Colonic mucosa (tissue), 4 donors: ENCODE data around the gene SPRY2. TPM values are rescaled to one million over a fixed set of nuclear protein-coding genes. Genes with fewer than 3 reads are reported as not detected.

Experiments used
- DNase-seq: peaks from one replicate; pipeline ENCODE4 v3.0.0-alpha.2; 2020
- H3K27ac ChIP-seq: fragments of 200-600 bp; one replicate; pipeline ENCODE4 v1.8.0; 2021
- H3K27me3 ChIP-seq: fragments of 200-600 bp; one replicate; pipeline ENCODE4 v1.8.0; 2021
- H3K36me3 ChIP-seq: fragments of 200-600 bp; one replicate; pipeline ENCODE4 v1.8.0; 2021
- H3K4me1 ChIP-seq: fragments of 200-600 bp; one replicate; pipeline ENCODE4 v1.8.0; 2021; ENCODE audit warnings: mild to moderate bottlenecking
- H3K4me3 ChIP-seq: fragments of 200-600 bp; one replicate; pipeline ENCODE4 v1.8.0; 2021
- H3K9ac ChIP-seq, 2 donors: one replicate each; pipeline ENCODE4 v1.7.0; 2013; ENCODE audit warnings: control low read depth in 2 of 2, low read depth in 2 of 2, low read length in 2 of 2
- H3K9me3 ChIP-seq: fragments of 200-600 bp; one replicate; pipeline ENCODE4 v1.8.0; 2021
- intact Hi-C: fragments of 100-400 bp; cut with DNase I; formaldehyde crosslinking; loops from one replicate; pipeline ENCODE4 v1.14.1; 2022
- total RNA-seq, 2 donors: library from RNA; stranded (reverse); fragmentation: NEBNext Ultra II Directional in 1 of 2; extraction: Animal tissue kit (Norgen Biotek cat#: 25700) in 1 of 2; gene quantifications; one replicate each; pipeline ENCODE4 v1.2.1, GENCODE V29; 2021
- TF ChIP-seq, protein P1 (sequence below): fragments of 200-600 bp; IDR thresholded peaks from one replicate; pipeline ENCODE4 v1.8.0; 2022; ENCODE audit warnings: antibody characterized with exemption, mild to moderate bottlenecking
- donor health status: healthy.
- donor health status: DM: no; HTN: no; CAD: no.
- donor health status: DM: no; HTN: no; CAD: no.

Gene SPRY2
- total RNA-seq, 2 donors from 2014 or later: 27.9 to 83.3 TPM

DNA sequence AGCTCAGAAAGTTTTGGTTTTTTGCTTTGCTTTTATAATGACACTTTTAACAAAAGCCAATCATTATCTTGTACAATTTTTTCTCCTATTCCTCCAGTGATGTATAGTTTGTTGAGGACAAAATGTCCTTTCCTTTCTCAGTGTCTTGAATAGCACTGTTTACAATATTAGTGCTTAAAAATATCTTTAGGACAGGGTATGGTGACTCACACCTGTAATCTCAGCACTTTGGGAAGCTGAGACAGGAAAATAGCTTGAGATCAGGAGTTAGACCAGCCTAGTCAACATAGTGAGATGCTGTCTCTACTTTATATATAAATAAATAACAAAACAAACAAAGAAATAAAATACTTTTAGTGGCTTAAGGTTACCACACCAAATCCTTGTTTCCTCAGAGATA lies 41.9 kb downstream of the SPRY2 start:
- Histone ChIP-seq H3K4me3 (no peak overlapping the region), H3K9me3 (no peaks in the 10 kb centered on the region), H3K36me3 (no peaks in the 10 kb centered on the region), H3K9ac (no peak overlapping the region), H3K4me1 (no peaks in the 10 kb centered on the region), H3K27me3 (no peaks in the 10 kb centered on the region), H3K27ac (no peak overlapping the region)
- TF ChIP-seq, protein P1, sequence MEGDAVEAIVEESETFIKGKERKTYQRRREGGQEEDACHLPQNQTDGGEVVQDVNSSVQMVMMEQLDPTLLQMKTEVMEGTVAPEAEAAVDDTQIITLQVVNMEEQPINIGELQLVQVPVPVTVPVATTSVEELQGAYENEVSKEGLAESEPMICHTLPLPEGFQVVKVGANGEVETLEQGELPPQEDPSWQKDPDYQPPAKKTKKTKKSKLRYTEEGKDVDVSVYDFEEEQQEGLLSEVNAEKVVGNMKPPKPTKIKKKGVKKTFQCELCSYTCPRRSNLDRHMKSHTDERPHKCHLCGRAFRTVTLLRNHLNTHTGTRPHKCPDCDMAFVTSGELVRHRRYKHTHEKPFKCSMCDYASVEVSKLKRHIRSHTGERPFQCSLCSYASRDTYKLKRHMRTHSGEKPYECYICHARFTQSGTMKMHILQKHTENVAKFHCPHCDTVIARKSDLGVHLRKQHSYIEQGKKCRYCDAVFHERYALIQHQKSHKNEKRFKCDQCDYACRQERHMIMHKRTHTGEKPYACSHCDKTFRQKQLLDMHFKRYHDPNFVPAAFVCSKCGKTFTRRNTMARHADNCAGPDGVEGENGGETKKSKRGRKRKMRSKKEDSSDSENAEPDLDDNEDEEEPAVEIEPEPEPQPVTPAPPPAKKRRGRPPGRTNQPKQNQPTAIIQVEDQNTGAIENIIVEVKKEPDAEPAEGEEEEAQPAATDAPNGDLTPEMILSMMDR: no peak
- DNase-seq: no peak
- intact Hi-C loops: no loop called here

- intact Hi-C loops: no loop called here
- Histone ChIP-seq H3K36me3 (no peaks in the 10 kb centered on the region), H3K4me1 (no peaks in the 10 kb centered on the region), H3K4me3 (no peak overlapping the region), H3K27me3 (no peaks in the 10 kb centered on the region), H3K27ac (no peak overlapping the region), H3K9ac (no peak overlapping the region), H3K9me3 (no peaks in the 10 kb centered on the region)
- DNase-seq: no peak
- TF ChIP-seq, protein P1: no peak
These were observed 43.4 kb downstream of the SPRY2 start for GRCh38 chr13:80297503-80297902.

DNA sequence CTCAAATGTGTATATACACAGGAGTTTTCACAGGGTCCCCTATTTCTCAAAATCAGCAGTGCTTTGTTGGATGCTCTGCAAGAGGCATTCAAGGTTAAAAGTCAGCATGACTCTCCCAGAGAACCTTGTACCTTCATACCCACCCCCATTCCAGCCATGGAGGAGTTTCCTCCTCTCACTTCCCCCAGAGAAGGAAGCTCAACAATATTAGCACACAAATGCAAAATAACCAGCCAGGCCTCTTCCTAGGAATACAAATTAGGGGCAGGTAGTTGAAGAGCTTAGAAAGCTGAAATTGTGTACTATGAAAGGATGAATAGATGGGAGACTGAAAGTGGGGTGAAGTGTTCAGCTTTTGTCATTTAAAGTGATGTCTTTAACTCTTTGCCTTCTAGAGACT lies 43.8 kb downstream of the SPRY2 start:
- H3K4me1 ChIP-seq: no peaks in the 10 kb centered on the region
- H3K27ac ChIP-seq: no peak overlapping the region
- TF ChIP-seq, protein P1: no peak
- H3K36me3 ChIP-seq: no peaks in the 10 kb centered on the region
- H3K9me3 ChIP-seq: no peaks in the 10 kb centered on the region
- no peak overlapping the region for H3K4me3 ChIP-seq
- no peaks in the 10 kb centered on the region for H3K27me3 ChIP-seq
- DNase-seq: no peak
- no peak overlapping the region for H3K9ac ChIP-seq
- intact Hi-C loops: no loop called here

GRCh38 chr13:80296638-80297037 lies 44.3 kb downstream of the SPRY2 start:
- intact Hi-C loops: no loop called here

DNA sequence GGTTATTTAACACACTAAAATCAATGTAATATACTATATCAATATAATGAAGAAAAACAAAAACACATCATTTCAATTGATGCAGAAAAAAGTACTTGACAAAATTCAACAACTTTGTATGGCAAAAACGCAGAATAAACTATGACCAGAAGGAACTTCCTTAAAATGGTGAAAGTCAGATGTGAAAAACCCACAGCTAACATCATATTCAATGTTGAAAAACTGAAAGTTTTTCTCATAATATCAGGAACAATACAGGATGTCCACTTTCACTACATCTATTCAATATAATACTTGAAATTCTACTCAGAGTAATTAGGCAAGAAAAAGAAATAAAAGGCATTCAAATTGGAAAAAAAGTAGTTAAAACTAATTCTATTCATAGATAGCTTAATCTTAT lies 50.3 kb downstream of the SPRY2 start:
- no peak overlapping the region for H3K4me3 ChIP-seq
- intact Hi-C loops: no loop called here
- no peaks in the 10 kb centered on the region for H3K4me1 ChIP-seq
- no peaks in the 10 kb centered on the region for H3K27me3 ChIP-seq
- no peak for DNase-seq
- H3K9me3 ChIP-seq: no peaks in the 10 kb centered on the region
- TF ChIP-seq, protein P1: no peak
- H3K36me3 ChIP-seq: no peaks in the 10 kb centered on the region
- H3K27ac ChIP-seq: no peak overlapping the region
- no peak overlapping the region for H3K9ac ChIP-seq

More at GRCh38 chr13:80296638-80297037, 44.3 kb downstream of the SPRY2 start:
- Histone ChIP-seq H3K9ac (no peak overlapping the region), H3K27me3 (no peaks in the 10 kb centered on the region), H3K9me3 (no peaks in the 10 kb centered on the region), H3K4me3 (no peak overlapping the region), H3K4me1 (no peaks in the 10 kb centered on the region), H3K27ac (no peak overlapping the region), H3K36me3 (no peaks in the 10 kb centered on the region)
- TF ChIP-seq, protein P1: no peak
- no peak for DNase-seq
